Lung (tissue), 12 donors: ENCODE data around the gene TBC1D4. TPM values are rescaled to one million over a fixed set of nuclear protein-coding genes. Genes with fewer than 3 reads are reported as not detected.

Source experiments
- ATAC-seq: fragments of 200-7000 bp; cut with Tn5 transposase; one replicate; pipeline ENCODE4 v1.9.1; 2020; ENCODE audit warnings: moderate number of reproducible peaks; ENCODE audit not compliant: insufficient read depth, low FRiP score
- DNase-seq, 3 donors: peaks; one replicate each; pipeline ENCODE4 v3.0.0-alpha.2; 2013 to 2017
- H3K27ac ChIP-seq, 2 donors: one replicate each; pipeline ENCODE4 v1.5.1; 2013; ENCODE audit warnings: mild to moderate bottlenecking in 2 of 2, moderate library complexity in 2 of 2, control low read depth in 1 of 2, inconsistent platforms in 1 of 2, low read depth in 1 of 2, low read length in 1 of 2
- H3K27me3 ChIP-seq, 3 donors: one replicate each; pipeline ENCODE4 v1.5.1; 2013; ENCODE audit warnings: low read length in 2 of 3; ENCODE audit not compliant: control insufficient read depth in 3 of 3, insufficient read depth in 3 of 3
- H3K36me3 ChIP-seq, 4 donors: one replicate each; pipeline ENCODE4 v1.5.1; 2013; ENCODE audit warnings: low read length in 4 of 4, mild to moderate bottlenecking in 1 of 4, moderate library complexity in 1 of 4; ENCODE audit not compliant: control insufficient read depth in 4 of 4, insufficient read depth in 4 of 4
- H3K4me1 ChIP-seq, 5 donors: one replicate each; pipeline ENCODE4 v1.5.1; 2013; ENCODE audit warnings: low read length in 5 of 5, mild to moderate bottlenecking in 2 of 5, moderate library complexity in 1 of 5; ENCODE audit not compliant: control insufficient read depth in 5 of 5, insufficient read depth in 5 of 5
- H3K4me3 ChIP-seq: one replicate; pipeline ENCODE4 v1.5.1; 2013; ENCODE audit warnings: mild to moderate bottlenecking, control low read depth, moderate library complexity
- H3K9ac ChIP-seq, 2 donors: one replicate each; pipeline ENCODE4 v1.5.1; 2013; ENCODE audit warnings: low read length in 2 of 2, control low read depth in 1 of 2; ENCODE audit not compliant: insufficient read depth in 1 of 2
- H3K9me3 ChIP-seq, 4 donors: one replicate each; pipeline ENCODE4 v1.5.1; 2013; ENCODE audit warnings: low read length in 3 of 4, mild to moderate bottlenecking in 1 of 4, moderate library complexity in 1 of 4; ENCODE audit not compliant: control insufficient read depth in 4 of 4, insufficient read depth in 3 of 4
- WGBS, 2 donors: extraction: QIAGEN DNeasy Blood & Tissue Kit; methylation state at CpG; one replicate each; pipeline ENCODE4 v1.1.7; 2013; 5-methylcytosine and 5-hydroxymethylcytosine counted together
- polyA plus RNA-seq, 2 donors: library from polyadenylated mRNA; stranded (reverse); fragments of 200-250 nt; gene quantifications; one replicate each; pipeline ENCODE4 v1.2.1, GENCODE V29; 2013
- total RNA-seq, 2 donors: library from RNA; depleted of rRNA in 1 of 2; stranded (reverse); fragments of >200 nt in 1 of 2; gene quantifications; one replicate each; pipeline ENCODE4 v1.2.1, GENCODE V29; 2014 to 2021
- TF ChIP-seq, protein P1 (sequence below): IDR thresholded peaks from 2 replicates; pipeline ENCODE4 v1.5.1; 2012; ENCODE audit warnings: mild to moderate bottlenecking; ENCODE audit errors: control extremely low read depth, extremely low read depth
- donor health status: control.
- donor health status: control.
- donor health status: Bipolar disorder and iron deficiency.
- donor health status: healthy.
- donor health status: DM: yes; HTN: yes; CAD: no.

Gene TBC1D4
- total and polyA plus RNA-seq, 4 donors = 4.3 to 26.4 (median 14.0) TPM

DNA sequence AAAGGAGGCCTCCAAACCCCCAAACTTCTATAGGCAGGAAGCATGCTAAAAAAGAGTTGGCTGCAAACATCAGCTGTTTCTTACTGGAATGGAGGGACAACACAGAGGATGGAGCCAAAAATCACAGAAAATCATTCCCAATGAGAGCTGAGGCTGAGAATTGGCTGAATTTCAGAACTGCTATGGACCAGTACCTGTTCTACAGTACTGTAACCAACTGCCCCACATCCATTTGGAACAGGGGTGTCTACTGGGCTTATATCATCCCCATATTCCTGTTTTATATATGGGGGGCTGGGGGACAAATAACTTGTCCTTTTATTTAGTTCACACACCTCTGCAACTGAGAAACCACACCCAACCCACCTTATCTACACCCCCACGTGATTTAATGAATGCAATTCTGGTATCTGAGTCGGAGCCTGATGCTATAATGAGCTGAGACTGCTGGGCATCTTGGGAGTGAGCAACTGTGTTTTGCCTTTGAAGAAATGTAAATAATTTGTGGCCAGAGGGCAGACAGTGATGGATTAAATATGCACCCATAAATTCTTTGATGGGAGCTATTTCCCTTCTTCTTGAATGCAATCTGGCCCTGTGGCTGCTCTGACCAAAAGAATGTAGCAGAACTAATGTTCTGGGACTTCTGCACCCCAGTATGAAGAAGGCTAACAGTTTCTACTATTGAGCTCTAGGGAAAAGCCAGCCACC is 82.6 kb downstream of the TBC1D4 start:
- H3K9me3 ChIP-seq = peaks cover 0 to 2% (median 0%) of the 10 kb centered on the region in 4 donors
- DNase-seq (no peak), ATAC-seq (no peak)
- H3K27ac ChIP-seq = no peak overlapping the region
- no peaks in the 10 kb centered on the region for H3K27me3 ChIP-seq
- H3K4me1 ChIP-seq = peaks cover 0 to 12% (median 3%) of the 10 kb centered on the region in 5 donors
- 86 to 98% methylated on average over 2 of the region's 2 CpGs for WGBS, 2 donors
- TF ChIP-seq, protein P1, sequence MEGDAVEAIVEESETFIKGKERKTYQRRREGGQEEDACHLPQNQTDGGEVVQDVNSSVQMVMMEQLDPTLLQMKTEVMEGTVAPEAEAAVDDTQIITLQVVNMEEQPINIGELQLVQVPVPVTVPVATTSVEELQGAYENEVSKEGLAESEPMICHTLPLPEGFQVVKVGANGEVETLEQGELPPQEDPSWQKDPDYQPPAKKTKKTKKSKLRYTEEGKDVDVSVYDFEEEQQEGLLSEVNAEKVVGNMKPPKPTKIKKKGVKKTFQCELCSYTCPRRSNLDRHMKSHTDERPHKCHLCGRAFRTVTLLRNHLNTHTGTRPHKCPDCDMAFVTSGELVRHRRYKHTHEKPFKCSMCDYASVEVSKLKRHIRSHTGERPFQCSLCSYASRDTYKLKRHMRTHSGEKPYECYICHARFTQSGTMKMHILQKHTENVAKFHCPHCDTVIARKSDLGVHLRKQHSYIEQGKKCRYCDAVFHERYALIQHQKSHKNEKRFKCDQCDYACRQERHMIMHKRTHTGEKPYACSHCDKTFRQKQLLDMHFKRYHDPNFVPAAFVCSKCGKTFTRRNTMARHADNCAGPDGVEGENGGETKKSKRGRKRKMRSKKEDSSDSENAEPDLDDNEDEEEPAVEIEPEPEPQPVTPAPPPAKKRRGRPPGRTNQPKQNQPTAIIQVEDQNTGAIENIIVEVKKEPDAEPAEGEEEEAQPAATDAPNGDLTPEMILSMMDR = no peak
- H3K9ac ChIP-seq = no peak overlapping the region
- peaks cover 0 to 3% (median 0%) of the 10 kb centered on the region in 4 donors for H3K36me3 ChIP-seq
- H3K4me3 ChIP-seq = no peak overlapping the region

GRCh38 chr13:75398072-75398471 is 83.9 kb downstream of the TBC1D4 start:
- TF ChIP-seq, protein P1 = no peak
- H3K9me3 ChIP-seq = peaks cover 0 to 2% (median 0%) of the 10 kb centered on the region in 4 donors
- WGBS, 2 donors = 91 to 94% methylated on average over 6 of the region's 6 CpGs

GRCh38 chr13:75395901-75396300 is 86.1 kb downstream of the TBC1D4 start:
- H3K9ac ChIP-seq = no peak overlapping the region
- ATAC-seq = no peak
- H3K27ac ChIP-seq = no peak overlapping the region
- TF ChIP-seq, protein P1 = no peak
- peaks cover 0 to 3% (median 0%) of the 10 kb centered on the region in 4 donors for H3K36me3 ChIP-seq
- H3K4me3 ChIP-seq = no peak overlapping the region
- DNase-seq = no peak
- 69 to 76% methylated on average over 4 of the region's 4 CpGs for WGBS, 2 donors
- no peaks in the 10 kb centered on the region for H3K27me3 ChIP-seq
- H3K4me1 ChIP-seq = peaks cover 0 to 4% (median 2%) of the 10 kb centered on the region in 5 donors
- H3K9me3 ChIP-seq = peaks cover 0 to 2% (median 0%) of the 10 kb centered on the region in 4 donors

More at GRCh38 chr13:75398072-75398471, 83.9 kb downstream of the TBC1D4 start:
- Histone ChIP-seq H3K4me1 (peaks cover 0 to 6% (median 3%) of the 10 kb centered on the region in 5 donors), H3K4me3 (no peak overlapping the region), H3K36me3 (peaks cover 0 to 3% (median 0%) of the 10 kb centered on the region in 4 donors), H3K9ac (no peak overlapping the region), H3K27me3 (no peaks in the 10 kb centered on the region), H3K27ac (no peak overlapping the region)
- no peak for DNase-seq
- no peak for ATAC-seq
